Activated naive CD8-positive, alpha-beta T cell (primary cell): ENCODE results near the gene AGAP2.
"Not testable (repeated sequence)": the region's sequence is repeated elsewhere in the genome, so short reads cannot be mapped to it uniquely, and the experiment has no call there.

Source experiments
- H3K27ac Mint-ChIP-seq: one replicate; pipeline ENCODE4 v1.8.0; 2021; ENCODE audit warnings: mixed read lengths
- H3K27me3 Mint-ChIP-seq: one replicate; pipeline ENCODE4 v1.8.0; 2021; ENCODE audit warnings: mixed read lengths
- H3K36me3 Mint-ChIP-seq: one replicate; pipeline ENCODE4 v1.8.0; 2021; ENCODE audit warnings: mixed read lengths
- H3K4me1 Mint-ChIP-seq: one replicate; pipeline ENCODE4 v1.8.0; 2021; ENCODE audit warnings: low read depth, mixed read lengths
- H3K4me3 Mint-ChIP-seq: one replicate; pipeline ENCODE4 v1.8.0; 2021; ENCODE audit warnings: mild to moderate bottlenecking, mixed read lengths
- H3K9me3 Mint-ChIP-seq: one replicate; pipeline ENCODE4 v1.8.0; 2021; ENCODE audit warnings: low read depth, mixed read lengths

The AGAP2 gene

DNA sequence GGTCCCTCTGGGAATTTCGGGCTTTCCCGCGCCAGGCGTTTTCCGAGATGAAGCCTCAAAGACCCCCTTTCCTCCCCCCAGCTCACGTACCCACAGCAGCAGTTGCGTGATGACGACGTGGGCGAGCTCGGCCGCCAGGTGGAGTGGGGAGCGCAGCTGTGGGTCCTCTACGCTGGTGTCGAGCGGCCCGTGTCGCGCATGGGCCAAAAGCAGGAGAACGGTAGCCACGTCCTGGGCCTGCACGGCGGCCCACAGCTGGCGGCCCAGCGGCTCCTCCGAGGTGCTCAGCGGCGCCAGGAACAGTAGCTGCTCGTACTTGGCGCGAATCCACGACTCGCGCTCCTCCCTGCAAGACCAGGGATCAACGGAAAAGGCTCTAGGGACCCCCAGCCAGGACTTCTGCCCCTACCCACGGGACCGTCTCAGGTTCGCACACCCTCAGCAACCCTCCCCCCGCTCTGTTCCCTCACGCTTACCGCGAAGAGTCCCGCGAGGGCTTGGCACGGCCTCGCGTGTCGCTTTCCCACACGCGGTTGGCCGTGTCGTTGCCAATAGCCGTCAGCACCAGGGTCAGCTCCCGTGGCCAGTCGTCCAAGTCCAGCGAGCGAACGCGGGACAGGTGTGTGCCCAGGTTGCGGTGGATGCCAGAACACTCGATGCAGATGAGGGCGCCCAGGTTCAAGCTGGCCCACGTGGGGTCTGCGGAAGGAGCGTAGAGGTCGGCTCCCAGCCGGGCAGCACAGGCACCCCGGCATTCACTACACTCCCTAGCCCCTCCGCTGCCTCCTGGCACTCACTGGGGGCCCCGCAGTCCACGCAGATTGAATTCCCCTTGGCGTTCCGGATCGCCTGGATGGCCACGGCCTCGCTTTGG is 11.4 kb downstream of the AGAP2 start:
- H3K27ac Mint-ChIP-seq, result no peak overlapping the region
- no peaks in the 10 kb centered on the region for H3K9me3 Mint-ChIP-seq
- H3K4me1 Mint-ChIP-seq, result peaks cover 10% of the 10 kb centered on the region
- peaks cover 4% of the 10 kb centered on the region for H3K36me3 Mint-ChIP-seq
- no peaks in the 10 kb centered on the region for H3K27me3 Mint-ChIP-seq
- H3K4me3 Mint-ChIP-seq, result no peak overlapping the region

DNA sequence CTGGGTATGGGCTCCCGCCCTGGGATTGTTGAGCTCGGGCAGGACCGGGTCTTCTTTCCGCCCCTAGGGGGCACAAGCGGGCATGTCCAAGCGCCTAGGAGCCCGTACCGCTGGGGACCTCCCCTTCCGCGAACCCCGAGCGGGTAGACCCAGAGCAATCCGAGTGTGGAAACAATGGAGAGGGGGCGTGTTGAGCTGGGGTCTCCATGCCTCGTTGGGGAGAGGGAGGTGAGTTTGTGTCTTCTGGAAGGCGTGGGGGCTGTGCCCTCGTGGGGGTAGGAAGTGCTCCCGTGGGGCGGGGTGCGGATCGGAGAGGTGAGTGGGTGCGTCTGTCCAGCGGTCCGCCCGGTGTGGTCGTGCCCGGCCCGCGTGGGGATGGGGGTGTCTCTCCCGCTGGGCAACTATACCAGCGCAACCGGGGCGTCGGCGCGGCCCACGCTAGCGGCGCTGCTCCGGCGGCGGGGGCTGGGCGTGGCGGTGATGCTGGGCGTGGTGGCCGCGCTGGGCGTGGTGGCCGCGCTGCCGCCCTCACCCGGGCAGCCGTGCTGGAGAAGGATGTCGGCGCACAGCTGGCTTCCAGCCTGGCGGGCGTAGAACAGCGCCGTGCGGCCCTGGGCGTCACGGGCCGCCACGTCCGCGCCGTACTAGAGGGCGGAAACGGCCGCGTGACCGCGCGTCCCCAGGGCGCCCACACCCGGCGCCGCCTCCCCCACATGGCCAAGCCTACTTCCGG is 12.2 kb downstream of the AGAP2 start:
- H3K9me3 Mint-ChIP-seq, result no peaks in the 10 kb centered on the region
- H3K27me3 Mint-ChIP-seq, result no peaks in the 10 kb centered on the region
- H3K4me1 Mint-ChIP-seq, result peaks cover 16% of the 10 kb centered on the region
- H3K27ac Mint-ChIP-seq, result no peak overlapping the region
- H3K36me3 Mint-ChIP-seq, result peaks cover 2% of the 10 kb centered on the region
- H3K4me3 Mint-ChIP-seq, result peak overlapping the region; percentile 32

DNA sequence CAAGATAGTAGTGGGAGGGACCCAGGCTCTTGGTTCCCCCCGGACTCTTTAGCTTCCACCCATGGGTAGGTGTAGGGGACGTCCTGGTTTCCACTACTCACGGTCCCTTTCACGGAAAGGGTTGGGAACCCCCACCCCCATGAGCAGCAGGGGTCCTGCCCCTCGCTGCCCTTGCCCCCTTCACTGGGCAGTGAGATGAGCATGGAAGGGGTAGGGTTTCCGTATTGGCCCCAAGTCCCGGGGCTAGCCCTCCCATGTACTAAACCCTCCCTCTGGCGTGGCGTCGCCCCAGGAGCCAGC is 12.7 kb downstream of the AGAP2 start:
- Mint-ChIP-seq H3K9me3 (no peaks in the 10 kb centered on the region), H3K27me3 (no peaks in the 10 kb centered on the region), H3K4me3 (no peak overlapping the region), H3K4me1 (peaks cover 16% of the 10 kb centered on the region), H3K27ac (no peak overlapping the region), H3K36me3 (peaks cover 2% of the 10 kb centered on the region)

DNA sequence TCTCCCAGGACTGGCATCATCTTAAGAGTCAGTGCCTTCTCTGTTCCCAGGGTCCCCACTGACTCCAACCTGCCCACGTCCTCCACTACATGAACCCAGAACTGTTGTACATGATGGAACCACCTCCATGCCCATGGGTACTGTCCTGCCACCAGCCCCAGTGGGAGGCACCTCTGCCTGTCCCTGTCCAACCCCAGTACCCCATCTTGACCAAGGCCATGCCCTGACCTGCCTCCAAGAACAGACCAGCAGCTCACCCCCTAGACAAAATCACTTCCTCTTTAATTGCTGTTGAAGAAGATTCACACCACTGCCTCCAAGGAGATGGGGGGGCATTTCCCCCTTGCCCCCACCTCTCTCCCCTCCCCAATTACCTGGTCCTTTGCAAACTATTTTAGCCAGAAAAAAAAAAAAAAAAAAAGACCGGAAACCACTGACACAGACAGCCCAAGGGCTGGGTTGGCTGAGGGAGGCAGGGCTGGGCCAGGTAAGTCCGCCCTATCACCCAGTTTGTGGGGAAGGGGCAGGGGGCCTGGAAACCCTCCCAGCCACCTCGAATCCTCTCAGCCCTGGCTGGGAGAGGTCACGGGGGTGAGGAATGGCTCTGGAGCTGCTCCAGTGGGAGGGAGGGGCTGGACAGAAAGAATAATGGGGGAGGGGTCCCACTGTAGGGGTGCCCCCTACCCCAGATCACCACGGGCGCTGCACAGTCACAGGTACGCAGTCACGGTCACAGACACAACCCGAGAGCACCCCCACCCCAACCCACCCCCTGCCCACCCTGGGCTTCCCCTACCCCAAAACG is 13.4 kb downstream of the AGAP2 start:
- H3K27ac Mint-ChIP-seq, result peak overlapping the region; percentile 50
- H3K36me3 Mint-ChIP-seq, result peaks cover 2% of the 10 kb centered on the region
- no peak overlapping the region for H3K4me3 Mint-ChIP-seq

DNA sequence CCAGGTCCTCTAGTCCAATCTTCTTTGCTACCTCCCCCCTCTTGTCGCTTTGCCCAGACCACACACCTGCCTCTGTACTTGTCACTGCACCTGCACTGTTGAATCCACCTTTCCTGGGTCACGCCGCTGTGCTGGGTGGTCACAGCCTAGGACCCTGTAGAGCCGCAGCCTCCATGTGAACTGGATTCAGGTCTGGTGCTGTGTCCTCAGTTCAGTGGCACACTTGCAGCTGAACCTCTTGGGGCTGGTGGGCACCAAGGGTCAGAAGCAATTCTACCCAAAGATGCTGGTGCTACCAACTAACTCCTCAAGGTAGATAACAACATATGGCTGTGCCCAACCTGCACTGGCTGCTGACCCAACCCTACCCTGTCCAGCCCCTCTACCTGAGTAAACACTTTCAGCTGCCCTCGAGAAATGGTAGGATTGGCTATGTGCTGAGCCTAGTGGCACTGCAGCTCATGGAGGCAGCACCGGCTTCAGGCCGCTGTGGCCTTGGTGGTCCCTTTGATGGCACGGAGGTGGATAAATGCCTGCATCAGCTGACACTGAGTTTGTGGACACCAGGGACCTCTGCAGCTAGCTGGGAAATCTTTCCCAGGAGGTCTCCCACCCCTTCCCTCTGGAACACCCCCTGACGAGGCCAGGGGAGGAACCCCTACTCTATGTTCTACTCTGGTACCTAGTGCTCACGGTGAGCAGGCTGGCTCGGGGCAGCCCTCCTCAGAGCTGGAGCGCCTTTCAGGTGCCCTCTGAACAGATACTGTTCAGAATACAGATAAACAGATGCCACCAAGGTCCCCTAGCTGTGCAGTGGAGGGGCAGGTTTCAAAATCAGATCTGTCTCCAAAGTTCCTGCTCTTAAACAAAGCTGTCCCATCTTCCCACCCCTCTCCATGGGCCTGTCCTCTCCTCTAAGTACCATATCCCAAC is 14.3 kb downstream of the AGAP2 start:
- Mint-ChIP-seq H3K4me3 (no peak overlapping the region), H3K27me3 (no peaks in the 10 kb centered on the region), H3K4me1 (peaks cover 16% of the 10 kb centered on the region), H3K36me3 (peaks cover 2% of the 10 kb centered on the region), H3K27ac (peak overlapping the region; percentile 50), H3K9me3 (no peaks in the 10 kb centered on the region)

More for the DNA sequence above, 13.4 kb downstream of the AGAP2 start:
- Mint-ChIP-seq H3K9me3 (no peaks in the 10 kb centered on the region), H3K4me1 (peaks cover 16% of the 10 kb centered on the region), H3K27me3 (no peaks in the 10 kb centered on the region)

DNA sequence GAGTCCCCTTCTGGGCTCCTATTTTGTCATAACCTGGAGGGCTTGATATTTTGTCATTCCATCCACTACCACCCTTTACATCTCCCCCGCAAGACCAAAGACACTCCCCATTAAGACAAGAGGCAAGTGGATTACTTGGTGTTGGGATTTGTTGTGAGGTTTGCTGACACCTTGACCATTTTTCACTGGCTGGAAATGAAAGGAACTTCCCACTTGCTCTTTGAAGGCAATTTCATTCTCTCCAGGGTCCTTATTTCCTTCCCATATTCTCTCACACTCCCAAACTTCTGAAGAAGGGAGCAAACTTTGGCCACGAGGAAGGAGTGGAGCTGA is 14.9 kb downstream of the AGAP2 start:
- Mint-ChIP-seq H3K27ac (no peak overlapping the region), H3K36me3 (peaks cover 2% of the 10 kb centered on the region), H3K4me3 (no peak overlapping the region), H3K9me3 (no peaks in the 10 kb centered on the region), H3K4me1 (peaks cover 16% of the 10 kb centered on the region), H3K27me3 (no peaks in the 10 kb centered on the region)

DNA sequence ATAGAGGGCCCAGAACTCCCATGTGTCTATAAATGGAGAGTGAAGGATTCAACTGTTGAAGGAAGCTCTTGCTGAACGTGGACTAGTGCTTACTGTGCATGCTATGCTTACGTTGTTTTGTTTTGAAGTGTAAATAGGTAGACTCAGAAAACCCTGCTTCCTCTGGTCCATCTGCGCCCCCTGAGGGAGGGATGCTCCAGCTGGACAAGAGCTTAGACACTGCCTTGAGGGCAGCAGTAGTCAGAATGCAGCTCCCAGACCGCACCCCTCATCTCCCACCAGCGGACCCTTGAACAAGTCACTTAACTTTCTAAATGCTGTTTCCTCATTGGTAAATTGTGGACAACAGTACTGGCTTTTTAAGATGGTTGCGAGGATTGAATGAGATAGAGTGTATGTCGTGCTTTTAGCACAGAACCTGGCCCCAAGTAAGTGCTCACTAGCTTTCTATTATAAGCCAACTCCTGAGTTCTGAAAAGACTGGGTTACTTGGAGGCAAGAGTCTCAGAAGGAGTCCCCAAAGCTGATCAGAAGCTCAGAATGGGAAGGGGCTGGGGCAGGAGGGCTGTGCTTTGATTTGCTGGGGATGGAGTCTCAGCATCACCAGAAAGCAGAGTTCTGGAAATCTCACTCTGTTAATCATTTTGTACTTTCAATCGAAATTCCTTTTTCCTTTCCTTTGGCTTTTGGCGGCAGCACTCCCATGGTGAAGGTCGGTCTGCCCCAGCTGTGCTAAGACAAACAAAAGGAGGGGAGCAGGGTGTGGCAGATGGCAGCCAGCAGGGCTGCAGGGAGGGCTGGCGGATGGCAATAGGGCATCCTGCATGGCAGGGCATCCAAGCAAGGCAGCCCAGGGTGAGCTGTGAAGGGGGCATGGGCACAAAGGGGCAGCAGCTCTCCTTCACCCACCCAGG is 15.6 kb downstream of the AGAP2 start:
- H3K36me3 Mint-ChIP-seq, result peaks cover 3% of the 10 kb centered on the region
- H3K27me3 Mint-ChIP-seq, result no peaks in the 10 kb centered on the region
- peak overlapping the region; percentile 10 for H3K27ac Mint-ChIP-seq
- no peaks in the 10 kb centered on the region for H3K9me3 Mint-ChIP-seq
- H3K4me1 Mint-ChIP-seq, result peaks cover 16% of the 10 kb centered on the region
- H3K4me3 Mint-ChIP-seq, result no peak overlapping the region

DNA sequence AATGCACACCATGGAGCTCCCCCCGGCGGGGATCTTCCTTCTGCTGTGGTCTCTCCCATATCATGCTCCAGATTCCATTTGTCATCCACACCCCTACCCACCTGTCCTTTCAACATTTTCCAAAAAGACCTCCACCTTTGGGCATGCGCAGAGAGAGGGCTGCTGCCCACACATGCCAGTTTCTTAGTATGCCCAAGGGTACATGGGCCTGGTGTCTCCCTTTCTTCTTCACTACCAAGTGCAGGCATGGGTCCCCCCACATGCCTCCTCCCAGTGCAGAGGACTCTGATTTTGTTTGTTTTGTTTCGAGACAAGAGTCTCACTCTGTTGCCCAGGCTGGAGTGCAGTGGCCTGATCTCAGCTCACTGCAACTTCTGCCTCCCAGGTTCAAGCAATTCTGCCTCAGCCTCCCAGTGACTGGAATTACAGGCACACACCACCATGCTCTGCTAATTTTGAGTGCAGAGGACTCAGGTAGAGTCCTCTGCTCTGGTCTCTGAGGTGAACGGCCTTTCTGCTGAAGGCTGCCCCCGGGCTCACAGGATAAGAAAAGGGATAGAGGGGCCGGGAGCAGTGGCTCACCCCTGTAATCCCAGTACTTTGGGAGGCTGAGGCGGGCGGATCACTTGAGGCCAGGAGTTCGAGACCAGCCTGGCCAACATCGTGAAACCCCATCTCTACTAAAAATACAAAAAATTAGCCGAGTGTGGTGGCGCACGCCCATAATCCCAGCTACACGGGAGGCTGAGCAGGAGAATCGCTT is 16.5 kb downstream of the AGAP2 start:
- peaks cover 16% of the 10 kb centered on the region for H3K4me1 Mint-ChIP-seq
- H3K27me3 Mint-ChIP-seq, H3K36me3 Mint-ChIP-seq, H3K27ac Mint-ChIP-seq, H3K9me3 Mint-ChIP-seq, H3K4me3 Mint-ChIP-seq: not testable (repeated sequence)

DNA sequence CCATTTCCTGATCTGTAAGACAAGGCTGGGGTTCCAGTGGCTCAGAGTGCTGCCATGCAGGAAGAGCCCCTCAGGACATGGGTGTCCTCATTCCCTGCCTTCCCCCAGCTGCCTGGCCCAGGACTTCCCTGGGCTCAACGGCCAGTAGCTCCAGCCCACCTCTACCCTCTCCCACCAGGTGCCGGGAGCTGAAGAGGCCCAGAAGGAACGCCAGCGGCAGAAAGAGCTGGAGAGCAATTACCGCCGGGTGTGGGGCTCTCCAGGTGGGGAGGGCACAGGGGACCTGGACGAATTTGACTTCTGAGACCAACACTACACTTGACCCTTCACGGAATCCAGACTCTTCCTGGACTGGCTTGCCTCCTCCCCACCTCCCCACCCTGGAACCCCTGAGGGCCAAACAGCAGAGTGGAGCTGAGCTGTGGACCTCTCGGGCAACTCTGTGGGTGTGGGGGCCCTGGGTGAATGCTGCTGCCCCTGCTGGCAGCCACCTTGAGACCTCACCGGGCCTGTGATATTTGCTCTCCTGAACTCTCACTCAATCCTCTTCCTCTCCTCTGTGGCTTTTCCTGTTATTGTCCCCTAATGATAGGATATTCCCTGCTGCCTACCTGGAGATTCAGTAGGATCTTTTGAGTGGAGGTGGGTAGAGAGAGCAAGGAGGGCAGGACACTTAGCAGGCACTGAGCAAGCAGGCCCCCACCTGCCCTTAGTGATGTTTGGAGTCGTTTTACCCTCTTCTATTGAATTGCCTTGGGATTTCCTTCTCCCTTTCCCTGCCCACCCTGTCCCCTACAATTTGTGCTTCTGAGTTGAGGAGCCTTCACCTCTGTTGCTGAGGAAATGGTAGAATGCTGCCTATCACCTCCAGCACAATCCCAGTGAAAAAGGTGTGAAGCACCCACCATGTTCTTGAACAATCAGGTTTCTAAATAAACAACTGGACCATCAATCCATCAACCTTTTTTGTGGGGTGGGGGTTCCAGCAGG is 17.6 kb downstream of the AGAP2 start:
- H3K36me3 Mint-ChIP-seq, result peaks cover 2% of the 10 kb centered on the region
- H3K4me3 Mint-ChIP-seq, result no peak overlapping the region
- no peak overlapping the region for H3K27ac Mint-ChIP-seq
- H3K9me3 Mint-ChIP-seq, result no peaks in the 10 kb centered on the region
- H3K4me1 Mint-ChIP-seq, result peaks cover 16% of the 10 kb centered on the region
- H3K27me3 Mint-ChIP-seq, result no peaks in the 10 kb centered on the region

DNA sequence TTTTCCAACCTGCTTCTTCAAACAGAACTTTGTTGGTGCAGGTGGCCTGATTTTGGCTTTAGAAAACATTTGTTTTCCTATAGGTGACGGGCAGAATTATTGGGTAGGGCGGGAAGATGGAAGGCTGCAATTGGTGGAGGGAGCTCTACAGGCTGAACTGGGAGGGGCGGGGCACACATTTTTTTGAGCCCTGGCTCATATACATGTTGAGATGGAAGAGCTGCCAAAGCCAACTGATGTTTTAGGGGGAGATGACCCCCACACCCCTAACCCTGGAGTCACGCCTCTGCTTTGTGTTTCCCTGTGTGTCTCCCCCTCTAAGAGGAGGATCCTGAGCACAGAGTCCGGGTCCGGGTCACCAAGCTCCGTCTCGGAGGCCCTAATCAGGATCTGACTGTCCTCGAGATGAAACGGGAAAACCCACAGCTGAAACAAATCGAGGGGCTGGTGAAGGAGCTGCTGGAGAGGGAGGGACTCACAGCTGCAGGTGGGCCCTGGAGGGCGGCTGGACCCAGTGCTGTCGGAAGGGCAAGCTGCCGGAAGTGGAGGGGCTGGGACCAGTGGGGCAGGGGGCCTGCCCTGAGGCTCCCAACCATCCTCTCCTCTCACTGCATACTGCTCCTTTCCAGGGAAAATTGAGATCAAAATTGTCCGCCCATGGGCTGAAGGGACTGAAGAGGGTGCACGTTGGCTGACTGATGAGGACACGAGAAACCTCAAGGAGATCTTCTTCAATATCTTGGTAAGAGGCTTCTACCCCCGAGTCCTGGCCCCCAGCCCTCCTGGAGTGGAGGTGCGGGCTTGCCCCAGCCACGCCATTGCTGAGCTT is 18.6 kb downstream of the AGAP2 start:
- no peaks in the 10 kb centered on the region for H3K9me3 Mint-ChIP-seq
- peaks cover 15% of the 10 kb centered on the region for H3K4me1 Mint-ChIP-seq
- peaks cover 2% of the 10 kb centered on the region for H3K36me3 Mint-ChIP-seq
- no peaks in the 10 kb centered on the region for H3K27me3 Mint-ChIP-seq
- H3K27ac Mint-ChIP-seq, result no peak overlapping the region
- no peak overlapping the region for H3K4me3 Mint-ChIP-seq

DNA sequence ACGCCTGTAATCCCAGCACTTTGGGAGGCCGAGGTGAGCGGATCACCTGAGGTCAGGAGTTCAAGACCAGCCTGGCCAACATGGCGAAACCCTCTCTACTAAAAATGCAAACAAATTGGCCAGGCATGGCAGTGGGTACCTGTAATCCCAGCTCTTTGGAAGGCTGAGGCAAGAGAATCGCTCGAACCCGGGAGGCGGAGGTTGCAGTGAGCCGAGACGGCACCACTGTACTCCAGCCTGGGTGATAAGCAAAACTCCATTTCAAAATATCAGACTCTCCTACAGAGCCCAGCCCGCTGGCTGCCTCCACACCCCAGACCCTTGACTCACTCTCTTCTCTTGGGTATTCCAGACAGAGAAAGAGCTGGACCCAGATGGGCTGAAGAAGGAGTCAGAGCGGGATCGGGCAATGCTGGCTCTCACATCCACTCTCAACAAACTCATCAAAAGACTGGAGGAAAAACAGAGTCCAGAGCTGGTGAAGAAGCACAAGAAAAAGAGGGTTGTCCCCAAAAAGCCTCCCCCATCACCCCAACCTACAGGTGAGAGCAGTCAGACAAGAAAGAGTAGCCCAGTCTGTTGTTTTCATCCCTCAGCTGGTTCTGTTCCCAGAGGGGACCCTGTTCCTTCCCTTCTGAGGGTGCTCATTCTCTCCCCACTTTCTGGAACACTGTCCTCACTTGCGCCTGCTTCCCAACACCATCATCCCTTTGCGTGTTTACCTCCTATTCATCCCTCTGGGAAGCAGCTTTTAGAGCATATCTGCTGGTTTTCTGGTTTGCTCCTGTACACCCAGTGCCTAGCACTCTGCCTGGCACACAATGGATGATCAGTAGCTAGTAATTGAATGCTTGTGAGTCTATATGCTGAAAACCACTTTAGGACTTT is 19.7 kb downstream of the AGAP2 start:
- H3K4me1 Mint-ChIP-seq, result peaks cover 8% of the 10 kb centered on the region
- no peaks in the 10 kb centered on the region for H3K9me3 Mint-ChIP-seq
- H3K4me3 Mint-ChIP-seq, result no peak overlapping the region
- no peaks in the 10 kb centered on the region for H3K27me3 Mint-ChIP-seq
- H3K27ac Mint-ChIP-seq, result peak overlapping the region; percentile 29
- H3K36me3 Mint-ChIP-seq, result peaks cover 2% of the 10 kb centered on the region
